Measurements from ENCODE around the gene GAL3ST1.

Gene GAL3ST1

GRCh38 chr22:30610299-30610698 is 35.8 kb upstream of the GAL3ST1 start:
- Histone ChIP-seq H3K27me3 (ENCODE audit: control insufficient read depth, low read length) (no peaks in the 10 kb centered on the region), H3K4me1 (ENCODE audit: control insufficient read depth, low read length) (peaks cover 47% of the 10 kb centered on the region), H3K27ac (ENCODE audit: low read depth, low read length) (no peak overlapping the region), H3K36me3 (ENCODE audit: control insufficient read depth, low read length) (no peaks in the 10 kb centered on the region), H3K9me3 (ENCODE audit: control insufficient read depth, insufficient read depth, low read length) (no peaks in the 10 kb centered on the region), H3K4me3 (ENCODE audit: low read length) (no peak overlapping the region), H4K20me1 (ENCODE audit: control insufficient read depth, insufficient read depth, low read depth, low read length) (no peaks in the 10 kb centered on the region), H3K79me2 (ENCODE audit: control insufficient read depth, low read length) (no peaks in the 10 kb centered on the region), H3K4me2 (ENCODE audit: low read length) (no peak overlapping the region), H3K9me2 (replicated peaks; ENCODE audit: control insufficient read depth, low read length) (no peaks in the 10 kb centered on the region), H3F3A (ENCODE audit: control insufficient read depth, insufficient read depth) (no peaks in the 10 kb centered on the region; the same call in 1 of the 2 replicates)
- no peak for TF ChIP-seq CTCF (IDR thresholded peaks at IDR 0.05; ENCODE audit: low read depth, low read length, poor library complexity, severe bottlenecking)
- no peak for TF ChIP-seq EZH2phosphoT487 (IDR thresholded peaks at IDR 0.05; ENCODE audit: borderline replicate concordance, low read length)

- Histone ChIP-seq H3K9me2 (replicated peaks; ENCODE audit: control insufficient read depth, low read length) (no peaks in the 10 kb centered on the region), H3K4me3 (ENCODE audit: low read length) (0 out of 2 replicates have a peak overlapping the region, but pooled peaks have one; percentile 12), H3F3A (ENCODE audit: control insufficient read depth, insufficient read depth) (no peaks in the 10 kb centered on the region; the same call in 1 of the 2 replicates), H4K20me1 (ENCODE audit: control insufficient read depth, insufficient read depth, low read depth, low read length) (no peaks in the 10 kb centered on the region), H3K9me3 (ENCODE audit: control insufficient read depth, insufficient read depth, low read length) (no peaks in the 10 kb centered on the region), H3K27me3 (ENCODE audit: control insufficient read depth, low read length) (no peaks in the 10 kb centered on the region), H3K79me2 (ENCODE audit: control insufficient read depth, low read length) (no peaks in the 10 kb centered on the region), H3K36me3 (ENCODE audit: control insufficient read depth, low read length) (no peaks in the 10 kb centered on the region), H3K4me2 (ENCODE audit: low read length) (peak overlapping the region; percentile 51), H3K4me1 (ENCODE audit: control insufficient read depth, low read length) (peaks cover 51% of the 10 kb centered on the region), H3K27ac (ENCODE audit: low read depth, low read length) (no peak overlapping the region)
- TF ChIP-seq EZH2phosphoT487 (IDR thresholded peaks at IDR 0.05; ENCODE audit: borderline replicate concordance, low read length): no peak
- no peak for TF ChIP-seq CTCF (IDR thresholded peaks at IDR 0.05; ENCODE audit: low read depth, low read length, poor library complexity, severe bottlenecking)
These were observed 35.1 kb upstream of the GAL3ST1 start for GRCh38 chr22:30609260-30610185.

GRCh38 chr22:30607939-30608338 is 33.5 kb upstream of the GAL3ST1 start:
- Histone ChIP-seq H3F3A (ENCODE audit: control insufficient read depth, insufficient read depth) (no peaks in the 10 kb centered on the region; the same call in 1 of the 2 replicates), H3K4me2 (ENCODE audit: low read length) (peak overlapping the region; percentile 51), H3K9me2 (replicated peaks; ENCODE audit: control insufficient read depth, low read length) (no peaks in the 10 kb centered on the region), H3K36me3 (ENCODE audit: control insufficient read depth, low read length) (no peaks in the 10 kb centered on the region), H4K20me1 (ENCODE audit: control insufficient read depth, insufficient read depth, low read depth, low read length) (no peaks in the 10 kb centered on the region), H3K27ac (ENCODE audit: low read depth, low read length) (no peak overlapping the region), H3K79me2 (ENCODE audit: control insufficient read depth, low read length) (no peaks in the 10 kb centered on the region), H3K9me3 (ENCODE audit: control insufficient read depth, insufficient read depth, low read length) (no peaks in the 10 kb centered on the region), H3K27me3 (ENCODE audit: control insufficient read depth, low read length) (no peaks in the 10 kb centered on the region), H3K4me1 (ENCODE audit: control insufficient read depth, low read length) (peaks cover 51% of the 10 kb centered on the region), H3K4me3 (ENCODE audit: low read length) (no peak overlapping the region; the same call in 1 of the 2 replicates)
- TF ChIP-seq CTCF (IDR thresholded peaks at IDR 0.05; ENCODE audit: low read depth, low read length, poor library complexity, severe bottlenecking) (no peak), EZH2phosphoT487 (IDR thresholded peaks at IDR 0.05; ENCODE audit: borderline replicate concordance, low read length) (no peak)
